ENCODE data around the gene KIF1A. TPM values are rescaled to one million over a fixed set of nuclear protein-coding genes. Genes with fewer than 3 reads are reported as not detected.

Gene KIF1A
- total RNA-seq, 1 experiment from 2014 or later, result not detected

- peaks cover 42% of the 10 kb centered on the region for H3K27me3 ChIP-seq
- no peaks in the 10 kb centered on the region for H3K36me3 ChIP-seq
- no peaks in the 10 kb centered on the region for H3K9me3 ChIP-seq
- no peak overlapping the region for H3K4me3 ChIP-seq
- DNase-seq, result no peak
Observed at GRCh38 chr2:240672701-240673190, 147.3 kb downstream of the KIF1A start.

GRCh38 chr2:240672076-240672700 is 147.8 kb downstream of the KIF1A start:
- no peak for DNase-seq
- H3K36me3 ChIP-seq, result no peaks in the 10 kb centered on the region
- peaks cover 47% of the 10 kb centered on the region for H3K27me3 ChIP-seq
- H3K4me3 ChIP-seq, result no peak overlapping the region
- H3K9me3 ChIP-seq, result no peaks in the 10 kb centered on the region

GRCh38 chr2:240670950-240671349 is 149.1 kb downstream of the KIF1A start:
- Histone ChIP-seq H3K36me3 (no peaks in the 10 kb centered on the region), H3K4me3 (no peak overlapping the region), H3K27me3 (peaks cover 57% of the 10 kb centered on the region), H3K9me3 (no peaks in the 10 kb centered on the region)
- no peak for DNase-seq

DNA sequence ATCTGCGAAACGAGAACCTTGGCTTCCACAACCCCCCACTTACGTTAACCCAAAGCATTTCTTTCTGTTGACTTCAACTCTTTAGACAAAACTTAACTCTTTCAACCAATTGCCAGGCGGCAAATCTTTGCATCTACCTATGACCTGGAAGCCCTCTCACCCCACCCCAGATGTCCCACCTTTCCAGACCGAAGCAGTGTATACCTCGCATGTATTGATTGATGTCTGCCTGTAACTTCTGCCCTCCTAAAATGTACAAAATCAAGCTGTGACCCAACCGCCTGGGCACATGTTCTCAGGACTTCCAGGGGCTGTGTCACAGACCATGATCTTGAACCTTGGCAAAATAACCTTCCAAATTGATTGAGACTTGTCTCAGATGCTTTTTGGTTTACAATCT is 149.6 kb downstream of the KIF1A start:
- Histone ChIP-seq H3K27me3 (peaks cover 59% of the 10 kb centered on the region), H3K4me3 (no peak overlapping the region), H3K9me3 (0 out of 2 replicates have a peak, but pooled peaks cover 2% of the 10 kb centered on the region), H3K36me3 (no peaks in the 10 kb centered on the region)
- no peak for DNase-seq

- H3K4me3 ChIP-seq, result no peak overlapping the region
- peaks cover 7% of the 10 kb centered on the region; the same call in 1 of the 2 replicates for H3K9me3 ChIP-seq
- H3K36me3 ChIP-seq, result no peaks in the 10 kb centered on the region
- peaks cover 50% of the 10 kb centered on the region for H3K27me3 ChIP-seq
- DNase-seq, result no peak
Observed at GRCh38 chr2:240664622-240665021, 155.4 kb downstream of the KIF1A start.

Other genes with a start within 250 kb of the KIF1A start
- 12.5 and 18.4 TPM in 2 replicates for gene CAPN10, start 233.5 kb downstream of the KIF1A start, total RNA-seq (2014; rRNA removed; shearing (Covaris generic); ENCODE audit: low replicate concordance)
- gene GPR35, start 194.7 kb downstream of the KIF1A start, total RNA-seq (2014; rRNA removed; shearing (Covaris generic); ENCODE audit: low replicate concordance), result 0.35 and 2.2 TPM in 2 replicates
- gene AQP12B, start 137.3 kb downstream of the KIF1A start, total RNA-seq (2014; rRNA removed; shearing (Covaris generic); ENCODE audit: low replicate concordance), result not detected in 2 replicates
- not detected in 2 replicates for gene AQP12A, start 128.4 kb downstream of the KIF1A start, total RNA-seq (2014; rRNA removed; shearing (Covaris generic); ENCODE audit: low replicate concordance)
- not detected in 2 replicates for gene AGXT, start 48.6 kb upstream of the KIF1A start, total RNA-seq (2014; rRNA removed; shearing (Covaris generic); ENCODE audit: low replicate concordance)
- gene MAB21L4, start 75.9 kb upstream of the KIF1A start, total RNA-seq (2014; rRNA removed; shearing (Covaris generic); ENCODE audit: low replicate concordance), result not detected in 2 replicates
- gene CROCC2, start 86.1 kb upstream of the KIF1A start, total RNA-seq (2014; rRNA removed; shearing (Covaris generic); ENCODE audit: low replicate concordance), result not detected in 2 replicates
- 2.6 and 5.1 TPM in 2 replicates for gene SNED1, start 178.4 kb upstream of the KIF1A start, total RNA-seq (2014; rRNA removed; shearing (Covaris generic); ENCODE audit: low replicate concordance)

Measured in MG63 (cell line).